Mesendoderm (in vitro differentiated cells): Measurements from ENCODE around the gene AHI1.

ENCODE experiments used
- DNase-seq: peaks from one replicate; pipeline ENCODE4 v3.0.0; 2013
- H2AK5ac ChIP-seq: 2 replicates; pipeline ENCODE4 v1.6.1; 2013; ENCODE audit warnings: low read length, inconsistent platforms
- H2BK120ac ChIP-seq: 2 replicates; pipeline ENCODE4 v1.6.1; 2013; ENCODE audit warnings: low read depth, mild to moderate bottlenecking, low read length, moderate library complexity, mixed read lengths
- H2BK15ac ChIP-seq: replicated peaks from 2 replicates; pipeline ENCODE4 v1.6.1; 2013; ENCODE audit warnings: low read depth, mild to moderate bottlenecking, moderate library complexity
- H2BK5ac ChIP-seq: 2 replicates; pipeline ENCODE4 v1.6.1; 2013; ENCODE audit warnings: low read length, inconsistent platforms
- H3K18ac ChIP-seq: 2 replicates; pipeline ENCODE4 v1.6.1; 2013; ENCODE audit warnings: mild to moderate bottlenecking, low read length, mixed read lengths
- H3K23ac ChIP-seq: one replicate; pipeline ENCODE4 v1.6.1; 2013; ENCODE audit warnings: low read length
- H3K27ac ChIP-seq: 2 replicates; pipeline ENCODE4 v1.5.1; 2013; ENCODE audit warnings: low read depth, mild to moderate bottlenecking, inconsistent platforms, low read length, moderate library complexity
- H3K27me3 ChIP-seq: 2 replicates; pipeline ENCODE4 v1.6.1; 2013; ENCODE audit warnings: low read length, control low read depth, mild to moderate bottlenecking, inconsistent platforms; ENCODE audit not compliant: insufficient read depth, poor library complexity
- H3K36me3 ChIP-seq: 2 replicates; pipeline ENCODE4 v1.6.1; 2013; ENCODE audit warnings: low read length, inconsistent platforms; ENCODE audit not compliant: control insufficient read depth, insufficient read depth
- H3K4ac ChIP-seq: one replicate; pipeline ENCODE4 v1.6.1; 2013; ENCODE audit warnings: low read depth, mild to moderate bottlenecking, low read length, moderate library complexity
- H3K4me1 ChIP-seq: 2 replicates; pipeline ENCODE4 v1.6.1; 2013; ENCODE audit warnings: low read depth, low read length, inconsistent platforms; ENCODE audit not compliant: control insufficient read depth
- H3K4me2 ChIP-seq: 2 replicates; pipeline ENCODE4 v1.6.1; 2013; ENCODE audit warnings: low read length
- H3K4me3 ChIP-seq: 2 replicates; pipeline ENCODE4 v1.5.1; 2013; ENCODE audit warnings: mild to moderate bottlenecking, low read length
- H3K56ac ChIP-seq: one replicate; pipeline ENCODE4 v1.6.1; 2013; ENCODE audit warnings: low read length
- H3K79me1 ChIP-seq: 2 replicates; pipeline ENCODE4 v1.6.1; 2013; ENCODE audit warnings: low read length, inconsistent platforms
- H3K79me2 ChIP-seq: 2 replicates; pipeline ENCODE4 v1.6.1; 2013; ENCODE audit warnings: mild to moderate bottlenecking, low read length; ENCODE audit not compliant: control insufficient read depth, insufficient read depth
- H3K9ac ChIP-seq: 2 replicates; pipeline ENCODE4 v1.6.1; 2013; ENCODE audit warnings: low read length, inconsistent platforms
- H4K5ac ChIP-seq: one replicate; pipeline ENCODE4 v1.6.1; 2013; ENCODE audit warnings: low read length
- H4K8ac ChIP-seq: one replicate; pipeline ENCODE4 v1.6.1; 2013; ENCODE audit warnings: low read depth, mild to moderate bottlenecking, control low read depth, low read length, moderate library complexity
- WGBS: extraction: QIAGEN DNeasy Blood & Tissue Kit; methylation state at CpG from one replicate; pipeline ENCODE4 v1.1.7; 2013; ENCODE audit warnings: low lambda C conversion rate, missing lambda C conversion rate; ENCODE audit not compliant: insufficient coverage; ENCODE audit errors: extremely low coverage; 5-methylcytosine and 5-hydroxymethylcytosine counted together

AHI1 gene

DNA sequence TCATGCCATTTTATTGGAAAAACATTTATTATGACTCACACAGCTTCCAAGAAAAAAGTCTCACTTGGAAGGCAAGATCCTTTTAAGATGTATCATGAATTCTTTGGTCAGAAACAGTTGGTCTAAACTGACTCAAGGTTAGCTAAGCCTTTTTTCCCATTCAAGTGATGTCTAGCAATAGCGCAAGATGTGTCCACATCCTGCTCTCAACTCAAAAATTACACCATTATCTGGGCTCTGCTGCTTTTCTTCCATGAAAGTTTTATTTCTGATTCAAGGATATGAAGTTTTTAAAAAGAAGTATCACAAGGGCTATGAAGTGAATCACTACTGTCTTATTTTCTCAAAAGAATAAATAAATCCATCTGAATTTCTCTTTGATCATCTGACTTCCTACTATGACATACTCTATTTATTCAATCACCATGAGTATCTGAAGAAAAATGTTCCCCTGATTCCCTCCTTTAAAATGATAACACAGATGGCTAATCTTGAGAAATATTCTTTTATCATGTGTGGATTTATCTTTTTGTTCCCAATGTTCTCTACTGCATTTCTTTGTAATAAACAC is 139.2 kb downstream of the AHI1 start:
- Histone ChIP-seq H3K27ac (no peak overlapping the region), H2BK120ac (no peak overlapping the region), H3K4me1 (no peaks in the 10 kb centered on the region), H3K36me3 (no peaks in the 10 kb centered on the region), H3K9ac (no peak overlapping the region), H3K4me2 (no peak overlapping the region), H3K56ac (no peak overlapping the region), H3K27me3 (no peaks in the 10 kb centered on the region), H3K4me3 (no peak overlapping the region), H3K4ac (no peak overlapping the region), H2BK15ac (no peak overlapping the region), H4K8ac (no peak overlapping the region), H4K5ac (no peak overlapping the region), H3K23ac (no peak overlapping the region), H3K18ac (no peak overlapping the region), H3K79me2 (no peaks in the 10 kb centered on the region), H3K79me1 (no peaks in the 10 kb centered on the region), H2BK5ac (no peak overlapping the region), H2AK5ac (no peak overlapping the region)
- DNase-seq = no peak
- no CpG with 5 or more reads among the region's 1 CpG for WGBS

DNA sequence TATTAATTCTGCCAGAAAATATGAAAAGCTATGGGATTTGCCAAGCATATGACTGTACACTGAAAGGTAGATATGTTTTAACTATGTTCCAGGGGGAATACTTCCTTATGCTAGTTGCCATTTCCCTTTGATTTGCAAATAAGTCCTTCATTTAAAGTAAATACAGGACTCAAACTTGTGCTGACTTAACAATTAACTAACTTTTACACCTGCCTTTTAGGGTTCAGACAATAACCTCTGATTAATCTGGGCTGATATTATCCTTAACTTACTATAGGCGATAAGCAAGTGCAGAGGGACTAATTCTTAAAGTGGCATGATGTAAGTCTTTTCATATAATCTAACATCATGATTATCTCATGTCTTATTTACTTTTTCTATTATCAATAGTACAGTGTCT is 143.1 kb downstream of the AHI1 start:
- no peak overlapping the region for H3K4me2 ChIP-seq
- no peaks in the 10 kb centered on the region for H3K79me2 ChIP-seq
- no peak overlapping the region for H2AK5ac ChIP-seq
- H4K5ac ChIP-seq = no peak overlapping the region
- H3K56ac ChIP-seq = no peak overlapping the region
- H3K27me3 ChIP-seq = no peaks in the 10 kb centered on the region
- H3K18ac ChIP-seq = no peak overlapping the region
- no peaks in the 10 kb centered on the region for H3K36me3 ChIP-seq
- no peak overlapping the region for H3K9ac ChIP-seq
- no peak overlapping the region for H2BK5ac ChIP-seq
- WGBS = no CpG with 5 or more reads among the region's 1 CpG
- H4K8ac ChIP-seq = no peak overlapping the region
- DNase-seq = no peak
- no peak overlapping the region for H3K27ac ChIP-seq
- no peak overlapping the region for H3K4ac ChIP-seq
- no peaks in the 10 kb centered on the region for H3K79me1 ChIP-seq
- no peak overlapping the region for H2BK15ac ChIP-seq
- H3K4me1 ChIP-seq = no peaks in the 10 kb centered on the region
- H2BK120ac ChIP-seq = no peak overlapping the region
- H3K4me3 ChIP-seq = no peak overlapping the region
- H3K23ac ChIP-seq = no peak overlapping the region

DNA sequence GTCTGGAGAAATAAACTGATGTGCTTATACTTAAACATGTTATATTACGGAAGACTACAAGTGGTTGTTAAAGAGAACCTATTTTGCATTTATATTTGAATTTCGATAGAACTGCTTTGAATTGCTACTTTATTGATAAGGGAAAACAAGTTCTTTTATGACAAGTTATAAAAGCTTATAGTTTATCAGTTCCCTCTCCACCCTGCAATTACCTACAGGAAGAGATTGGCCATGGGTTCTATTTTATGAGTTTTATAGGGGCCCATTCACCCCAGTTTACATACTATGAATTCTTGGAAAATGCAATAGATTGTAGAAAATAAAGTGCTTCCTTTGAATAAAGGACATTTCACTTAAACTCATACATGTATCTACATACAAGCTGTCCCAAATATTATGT is 144.4 kb downstream of the AHI1 start:
- no peak overlapping the region for H2BK5ac ChIP-seq
- H3K27me3 ChIP-seq = no peaks in the 10 kb centered on the region
- H3K56ac ChIP-seq = no peak overlapping the region
- no peak overlapping the region for H2AK5ac ChIP-seq
- WGBS = no CpG with 5 or more reads among the region's 2 CpGs
- H3K4me3 ChIP-seq = no peak overlapping the region
- H4K5ac ChIP-seq = no peak overlapping the region
- H3K18ac ChIP-seq = no peak overlapping the region
- H3K79me1 ChIP-seq = no peaks in the 10 kb centered on the region
- H3K23ac ChIP-seq = no peak overlapping the region
- H4K8ac ChIP-seq = no peak overlapping the region
- H2BK120ac ChIP-seq = no peak overlapping the region
- no peak overlapping the region for H2BK15ac ChIP-seq
- no peak overlapping the region for H3K4me2 ChIP-seq
- no peak for DNase-seq
- H3K79me2 ChIP-seq = no peaks in the 10 kb centered on the region
- H3K9ac ChIP-seq = no peak overlapping the region
- H3K4ac ChIP-seq = no peak overlapping the region
- H3K27ac ChIP-seq = no peak overlapping the region
- no peaks in the 10 kb centered on the region for H3K4me1 ChIP-seq
- H3K36me3 ChIP-seq = no peaks in the 10 kb centered on the region

DNA sequence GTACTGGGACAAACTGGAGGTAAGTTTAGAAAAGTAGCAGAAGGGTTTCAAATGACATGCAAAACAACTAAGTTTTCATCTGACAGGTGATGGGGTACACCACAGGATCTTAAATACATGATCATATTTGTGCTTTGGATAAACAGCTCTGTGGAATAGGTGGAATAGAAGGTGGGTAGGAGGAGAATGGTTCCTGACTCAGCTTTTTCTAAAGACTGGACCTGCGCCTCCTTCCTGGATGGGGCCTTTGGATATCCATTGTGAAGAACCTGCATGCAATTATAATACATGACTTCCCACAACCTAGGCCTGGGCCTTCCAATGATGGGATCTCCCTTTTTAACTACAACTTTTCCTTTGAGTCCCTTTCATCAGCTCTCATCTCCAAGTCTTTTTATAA is 145.9 kb downstream of the AHI1 start:
- no peak overlapping the region for H2AK5ac ChIP-seq
- H3K9ac ChIP-seq = no peak overlapping the region
- no peak overlapping the region for H3K4me2 ChIP-seq
- no peak overlapping the region for H3K18ac ChIP-seq
- no peak overlapping the region for H3K4ac ChIP-seq
- H3K4me3 ChIP-seq = no peak overlapping the region
- H3K27ac ChIP-seq = no peak overlapping the region
- H3K79me1 ChIP-seq = no peaks in the 10 kb centered on the region
- H3K4me1 ChIP-seq = no peaks in the 10 kb centered on the region
- H3K36me3 ChIP-seq = no peaks in the 10 kb centered on the region
- H3K23ac ChIP-seq = no peak overlapping the region
- no peak overlapping the region for H2BK5ac ChIP-seq
- no CpG with 5 or more reads among the region's 1 CpG for WGBS
- H4K5ac ChIP-seq = no peak overlapping the region
- no peak overlapping the region for H2BK15ac ChIP-seq
- no peak overlapping the region for H3K56ac ChIP-seq
- no peak overlapping the region for H2BK120ac ChIP-seq
- no peaks in the 10 kb centered on the region for H3K79me2 ChIP-seq
- DNase-seq = no peak
- no peak overlapping the region for H4K8ac ChIP-seq
- H3K27me3 ChIP-seq = no peaks in the 10 kb centered on the region

DNA sequence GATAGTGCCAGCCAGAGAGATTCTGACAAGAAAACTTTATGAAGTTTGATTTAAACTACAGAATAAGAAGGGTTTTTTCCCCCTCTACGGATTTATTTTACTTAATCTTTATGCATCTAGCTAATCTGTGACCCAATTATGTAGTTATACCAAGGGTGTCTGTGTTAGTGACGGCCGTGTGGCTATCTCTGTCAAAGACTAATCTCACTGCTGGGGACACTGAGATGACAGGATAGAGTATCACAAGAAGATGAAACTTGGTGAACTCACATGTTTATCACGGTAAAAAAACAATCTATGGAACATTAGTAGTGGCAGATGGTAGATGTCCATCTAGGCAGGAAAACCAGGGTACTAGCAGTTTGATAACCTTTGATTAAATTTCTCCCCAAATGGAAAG is 149.7 kb downstream of the AHI1 start:
- H3K23ac ChIP-seq = no peak overlapping the region
- no peak overlapping the region for H2BK15ac ChIP-seq
- DNase-seq = peak; percentile 52
- no peak overlapping the region for H3K9ac ChIP-seq
- no peak overlapping the region for H3K18ac ChIP-seq
- no peak overlapping the region for H4K5ac ChIP-seq
- H3K79me1 ChIP-seq = no peaks in the 10 kb centered on the region
- no peak overlapping the region for H3K27ac ChIP-seq
- no peaks in the 10 kb centered on the region for H3K79me2 ChIP-seq
- no peak overlapping the region for H3K4me3 ChIP-seq
- no peak overlapping the region for H2BK5ac ChIP-seq
- H2BK120ac ChIP-seq = no peak overlapping the region
- H3K4me1 ChIP-seq = no peaks in the 10 kb centered on the region
- no peak overlapping the region for H3K56ac ChIP-seq
- H3K4me2 ChIP-seq = no peak overlapping the region
- no peaks in the 10 kb centered on the region for H3K27me3 ChIP-seq
- H3K4ac ChIP-seq = no peak overlapping the region
- no peak overlapping the region for H4K8ac ChIP-seq
- WGBS = no CpG with 5 or more reads among the region's 4 CpGs
- H2AK5ac ChIP-seq = no peak overlapping the region
- no peaks in the 10 kb centered on the region for H3K36me3 ChIP-seq

DNA sequence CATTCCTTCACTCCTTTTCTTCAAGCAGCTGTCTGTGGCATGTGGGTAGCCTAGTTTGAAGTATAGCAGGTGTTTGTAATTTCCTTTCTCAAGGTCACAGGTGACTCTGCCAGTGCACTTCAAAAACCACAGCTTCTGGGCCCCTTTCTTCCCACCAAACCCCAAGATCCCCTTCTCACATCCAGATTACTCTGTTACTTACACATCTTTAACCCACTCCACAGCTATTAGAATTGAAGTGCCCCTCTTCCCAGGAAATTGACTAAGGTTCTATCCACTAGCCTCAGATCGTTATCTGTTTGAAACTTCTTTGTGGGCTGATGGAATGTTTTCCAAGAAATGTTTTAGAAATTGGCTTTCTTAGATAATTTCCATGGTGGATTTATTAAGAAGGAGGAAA is 150.8 kb downstream of the AHI1 start:
- no peak for DNase-seq
- Histone ChIP-seq H2AK5ac (no peak overlapping the region), H2BK15ac (no peak overlapping the region), H4K8ac (no peak overlapping the region), H3K56ac (no peak overlapping the region), H4K5ac (no peak overlapping the region), H3K4me1 (no peaks in the 10 kb centered on the region), H3K79me1 (no peaks in the 10 kb centered on the region), H3K4ac (no peak overlapping the region), H3K4me3 (no peak overlapping the region), H3K9ac (no peak overlapping the region), H3K4me2 (no peak overlapping the region), H3K27ac (no peak overlapping the region), H3K23ac (no peak overlapping the region), H2BK5ac (no peak overlapping the region), H3K27me3 (no peaks in the 10 kb centered on the region), H3K36me3 (no peaks in the 10 kb centered on the region), H3K18ac (no peak overlapping the region), H3K79me2 (no peaks in the 10 kb centered on the region), H2BK120ac (no peak overlapping the region)
- no CpG with 5 or more reads among the region's 1 CpG for WGBS
